Islet of Langerhans (tissue), 1 donor: ENCODE data around the gene POLR3A.
"Not testable (repeated sequence)": the region's sequence is repeated elsewhere in the genome, so short reads cannot be mapped to it uniquely, and the experiment has no call there.

ENCODE experiments used
- FAIRE-seq: peaks from one replicate; lab custom pipeline; 2011; peaks lifted over from hg19 to GRCh38; lab: Jason Lieb, UNC

Gene POLR3A

GRCh38 chr10:78019264-78019663 lies 10.1 kb downstream of the POLR3A start:
- FAIRE-seq, result no peak

- FAIRE-seq, result no peak
Measured at GRCh38 chr10:78017856-78018255, 11.5 kb downstream of the POLR3A start.

- no peak for FAIRE-seq
Measured at GRCh38 chr10:78015546-78015945, 13.8 kb downstream of the POLR3A start.

- FAIRE-seq, result no peak
Measured at GRCh38 chr10:78013564-78013963, 15.8 kb downstream of the POLR3A start.

GRCh38 chr10:78011065-78011464 lies 18.2 kb downstream of the POLR3A start:
- FAIRE-seq, result no peak

GRCh38 chr10:78010278-78010677 lies 19.0 kb downstream of the POLR3A start:
- FAIRE-seq, result no peak

- no peak for FAIRE-seq
Measured at GRCh38 chr10:78009662-78010061, 19.7 kb downstream of the POLR3A start.

GRCh38 chr10:78007172-78007571 lies 22.1 kb downstream of the POLR3A start:
- no peak for FAIRE-seq

- FAIRE-seq, result no peak
Measured at GRCh38 chr10:78004215-78005026, 24.9 kb downstream of the POLR3A start.

GRCh38 chr10:78002541-78003288 lies 26.6 kb downstream of the POLR3A start:
- FAIRE-seq, result no peak

GRCh38 chr10:78000956-78001472 lies 28.3 kb downstream of the POLR3A start:
- FAIRE-seq, result no peak

- FAIRE-seq, result no peak
Measured at GRCh38 chr10:78000206-78000605, 29.1 kb downstream of the POLR3A start.

- not testable (repeated sequence) for FAIRE-seq
Measured at GRCh38 chr10:77998780-77999179, 30.5 kb downstream of the POLR3A start.

GRCh38 chr10:77993620-77994019 lies 35.7 kb downstream of the POLR3A start:
- no peak for FAIRE-seq

GRCh38 chr10:77989081-77989724 lies 40.1 kb downstream of the POLR3A start:
- peak; percentile 92 for FAIRE-seq

- no peak for FAIRE-seq
Measured at GRCh38 chr10:77987671-77988255, 41.6 kb downstream of the POLR3A start.

- FAIRE-seq, result no peak
Measured at GRCh38 chr10:77984986-77985385, 44.3 kb downstream of the POLR3A start.

GRCh38 chr10:77983384-77984341 lies 45.7 kb downstream of the POLR3A start:
- FAIRE-seq, result no peak

GRCh38 chr10:77981281-77981680 lies 48.0 kb downstream of the POLR3A start:
- FAIRE-seq, result no peak

GRCh38 chr10:77979221-77979620 lies 50.1 kb downstream of the POLR3A start:
- FAIRE-seq, result no peak

- no peak for FAIRE-seq
Measured at GRCh38 chr10:77978360-77978759, 51.0 kb downstream of the POLR3A start.
